IMR-90 (cell line): Measurements from ENCODE around the gene GMFB. TPM values are rescaled to one million over a fixed set of nuclear protein-coding genes. Genes with fewer than 3 reads are reported as not detected.

ENCODE experiments used
- ATAC-seq: fragments of 200-7000 bp; cut with Tn5 transposase; 2 replicates; pipeline ENCODE4 v1.9.1; 2020; ENCODE audit warnings: low read depth, mild to moderate bottlenecking, moderate library complexity
- BruUV-seq: library from RNA; stranded (reverse); fragments of 400-500 nt; replicated peaks from 2 replicates; lab custom pipeline; 2021; lab: Mats Ljungman, UMichigan
- CTCF ChIA-PET: fragments of 300-600 bp; formaldehyde crosslinking; extraction: SDS; loops from one replicate; lab custom pipeline; 2021; ENCODE audit warnings: antibody characterized with exemption; lab: Yijun Ruan, JAX
- POLR2A ChIA-PET: fragments of 300-600 bp; sonication (Branson Sonifier 250); formaldehyde crosslinking; loops from one replicate; lab custom pipeline; 2022; ENCODE audit warnings: antibody characterized with exemption; ENCODE audit not compliant: unreplicated experiment; lab: Charles Lee
- DNase-seq: peaks from one replicate; pipeline ENCODE4 v3.0.0; 2013
- H2AFZ ChIP-seq: replicated peaks from 2 replicates; pipeline ENCODE3; 2013; ENCODE audit warnings: low read length, mild to moderate bottlenecking; ENCODE audit not compliant: poor library complexity
- H2AK5ac ChIP-seq: 2 replicates; pipeline ENCODE4 v1.6.1; 2013; ENCODE audit warnings: low read depth, low read length, inconsistent platforms
- H2AK9ac ChIP-seq: replicated peaks from 2 replicates; pipeline ENCODE3; 2013; ENCODE audit warnings: mild to moderate bottlenecking, low read depth, low read length, moderate library complexity; ENCODE audit not compliant: poor library complexity
- H2BK120ac ChIP-seq: 2 replicates; pipeline ENCODE4 v1.6.1; 2013; ENCODE audit warnings: low read depth, low read length, inconsistent platforms
- H2BK15ac ChIP-seq: 3 replicates; pipeline ENCODE4 v1.6.1; 2013; ENCODE audit warnings: low read depth, low read length, inconsistent platforms
- H2BK20ac ChIP-seq: 2 replicates; pipeline ENCODE4 v1.6.1; 2013; ENCODE audit warnings: low read depth, mild to moderate bottlenecking, inconsistent platforms, low read length, moderate library complexity
- H2BK5ac ChIP-seq: 2 replicates; pipeline ENCODE4 v1.6.1; 2013; ENCODE audit warnings: mild to moderate bottlenecking, low read depth, low read length, inconsistent platforms; ENCODE audit not compliant: poor library complexity, severe bottlenecking
- H3K14ac ChIP-seq: replicated peaks from 2 replicates; pipeline ENCODE4 v1.6.1; 2013; ENCODE audit warnings: low read depth, low read length, inconsistent platforms
- H3K18ac ChIP-seq: 2 replicates; pipeline ENCODE4 v1.6.1; 2013; ENCODE audit warnings: low read depth, low read length, control low read depth
- H3K23ac ChIP-seq: 2 replicates; pipeline ENCODE4 v1.6.1; 2013; ENCODE audit warnings: low read depth, low read length, inconsistent platforms
- H3K27ac ChIP-seq: 2 replicates; pipeline ENCODE4 v1.5.1; 2013; ENCODE audit warnings: mild to moderate bottlenecking, control low read depth, low read length; ENCODE audit not compliant: insufficient read depth
- H3K27me3 ChIP-seq: 2 replicates; pipeline ENCODE4 v1.6.1; 2013; ENCODE audit warnings: low read length; ENCODE audit not compliant: control insufficient read depth, insufficient read depth
- H3K36me3 ChIP-seq: 2 replicates; pipeline ENCODE4 v1.6.1; 2013; ENCODE audit warnings: low read length, mixed read lengths; ENCODE audit not compliant: control insufficient read depth, insufficient read depth
- H3K4ac ChIP-seq: 2 replicates; pipeline ENCODE4 v1.6.1; 2013; ENCODE audit warnings: low read depth, low read length, inconsistent platforms
- H3K4me1 ChIP-seq: 2 replicates; pipeline ENCODE4 v1.6.1; 2013; ENCODE audit warnings: low read length, mixed read lengths; ENCODE audit not compliant: control insufficient read depth, insufficient read depth
- H3K4me2 ChIP-seq: 2 replicates; pipeline ENCODE4 v1.6.1; 2013; ENCODE audit warnings: low read depth, mild to moderate bottlenecking, control low read depth, low read length, moderate library complexity
- H3K4me3 ChIP-seq: 2 replicates; pipeline ENCODE4 v1.5.1; 2013; ENCODE audit warnings: low read depth, mild to moderate bottlenecking, control low read depth, low read length, moderate library complexity; ENCODE audit not compliant: insufficient read depth
- H3K56ac ChIP-seq: 2 replicates; pipeline ENCODE4 v1.6.1; 2013; ENCODE audit warnings: low read length, inconsistent platforms; ENCODE audit not compliant: insufficient read depth; ENCODE audit errors: extremely low read depth
- H3K79me1 ChIP-seq, 2 experiments: 2 replicates each; pipeline ENCODE4 v1.6.1; 2013; ENCODE audit warnings: low read length in 2 of 2, inconsistent platforms in 1 of 2, low read depth in 1 of 2
- H3K9ac ChIP-seq: 2 replicates; pipeline ENCODE4 v1.6.1; 2013; ENCODE audit warnings: low read depth, low read length, control low read depth
- H3K9me1 ChIP-seq: 2 replicates; pipeline ENCODE4 v1.6.1; 2013; ENCODE audit warnings: low read length, inconsistent platforms; ENCODE audit not compliant: insufficient read depth
- H3K9me3 ChIP-seq: 2 replicates; pipeline ENCODE4 v1.6.1; 2013; ENCODE audit warnings: low read length; ENCODE audit not compliant: control insufficient read depth, insufficient read depth
- H4K20me1 ChIP-seq: 2 replicates; pipeline ENCODE4 v1.6.1; 2013; ENCODE audit warnings: low read length, inconsistent platforms; ENCODE audit not compliant: insufficient read depth
- H4K5ac ChIP-seq: 2 replicates; pipeline ENCODE4 v1.6.1; 2013; ENCODE audit warnings: mild to moderate bottlenecking, low read depth, low read length, control low read depth
- H4K8ac ChIP-seq, 2 experiments: 2 replicates each; pipeline ENCODE4 v1.6.1; 2013; ENCODE audit warnings: low read depth in 2 of 2, low read length in 2 of 2, control low read depth in 1 of 2, inconsistent platforms in 1 of 2
- H4K91ac ChIP-seq: 2 replicates; pipeline ENCODE4 v1.6.1; 2013; ENCODE audit warnings: low read depth, low read length, inconsistent platforms; ENCODE audit not compliant: insufficient read depth
- BHLHE40 ChIP-seq: fragments of 150-350 bp; IDR thresholded peaks from 2 replicates; pipeline ENCODE4 v1.6.1; 2016; ENCODE audit warnings: mild to moderate bottlenecking, low read depth, low read length
- CEBPB ChIP-seq: IDR thresholded peaks from 2 replicates; pipeline ENCODE4 v1.6.1; 2012; ENCODE audit warnings: low read depth, low read length, improper control_type of control experiment
- CHD1 ChIP-seq: IDR thresholded peaks from 2 replicates; pipeline ENCODE4 v1.6.1; 2012; ENCODE audit warnings: low read depth, low read length, improper control_type of control experiment
- CTCF ChIP-seq: conservative IDR thresholded peaks from 2 replicates; pipeline ENCODE4 v1.5.1; 2012; ENCODE audit warnings: mild to moderate bottlenecking, low read depth, low read length, improper control_type of control experiment
- ELK1 ChIP-seq: fragments of 150-350 bp; IDR thresholded peaks from 2 replicates; pipeline ENCODE4 v1.6.1; 2016; ENCODE audit warnings: low read depth, mild to moderate bottlenecking, low read length, moderate library complexity, borderline replicate concordance
- FOS ChIP-seq: fragments of 150-350 bp; IDR thresholded peaks from 2 replicates; pipeline ENCODE4 v1.6.1; 2016; ENCODE audit warnings: low read depth, low read length
- MAFK ChIP-seq: IDR thresholded peaks from 2 replicates; pipeline ENCODE4 v1.6.1; 2012; ENCODE audit warnings: low read depth, low read length, improper control_type of control experiment
- MAZ ChIP-seq: IDR thresholded peaks from 2 replicates; pipeline ENCODE4 v1.6.1; 2012; ENCODE audit warnings: low read depth, mild to moderate bottlenecking, low read length, improper control_type of control experiment, moderate library complexity, borderline replicate concordance
- MXI1 ChIP-seq: IDR thresholded peaks from 2 replicates; pipeline ENCODE4 v1.6.1; 2012; ENCODE audit warnings: low read depth, mild to moderate bottlenecking, low read length, moderate library complexity, borderline replicate concordance
- NFE2L2 ChIP-seq: fragments of 150-350 bp; IDR thresholded peaks from 2 replicates; pipeline ENCODE4 v1.6.1; 2016; ENCODE audit warnings: low read depth, mild to moderate bottlenecking, low read length
- POLR2A ChIP-seq: IDR thresholded peaks from 2 replicates; pipeline ENCODE4 v1.6.1; 2012; ENCODE audit warnings: mild to moderate bottlenecking, low read depth, low read length
- RAD21 ChIP-seq: IDR thresholded peaks from 2 replicates; pipeline ENCODE4 v1.6.1; 2012; ENCODE audit warnings: low read length, improper control_type of control experiment
- RCOR1 ChIP-seq: IDR thresholded peaks from 2 replicates; pipeline ENCODE4 v1.6.1; 2012; ENCODE audit warnings: mild to moderate bottlenecking, low read length, improper control_type of control experiment; ENCODE audit not compliant: insufficient replicate concordance
- RFX5 ChIP-seq: IDR thresholded peaks from 2 replicates; pipeline ENCODE4 v1.8.0; 2012; ENCODE audit warnings: low read depth, mild to moderate bottlenecking, low read length, moderate library complexity
- SMC3 ChIP-seq: fragments of 150-350 bp; IDR thresholded peaks from 2 replicates; pipeline ENCODE4 v1.6.1; 2016; ENCODE audit warnings: low read depth, mild to moderate bottlenecking, antibody characterized with exemption, low read length, moderate library complexity
- WGBS, 2 experiments: methylation state at CpG; one replicate each; pipeline versions ENCODE4 v1.1.5 to v1.1.7; 2013; ENCODE audit warnings: missing lambda C conversion rate in 2 of 2; ENCODE audit not compliant: insufficient read length in 1 of 2; ENCODE audit errors: extremely low coverage in 2 of 2; 5-methylcytosine and 5-hydroxymethylcytosine counted together
- dilution Hi-C: fragments of 300-500 bp; cut with HindIII; formaldehyde crosslinking; loops from one replicate; pipeline ENCODE4 v1.14.3; 2018; ENCODE audit warnings: low sequenced_read_pairs; ENCODE audit not compliant: unreplicated experiment
- in situ Hi-C: fragments of 300-500 bp; cut with MboI; formaldehyde crosslinking; loops from 3 replicates; pipeline ENCODE4 v1.14.3; 2019; ENCODE audit warnings: low sequenced_read_pairs, inconsistent platforms, mixed read lengths
- intact Hi-C: fragments of 100-400 bp; cut with micrococcal nuclease; formaldehyde crosslinking; loops from 2 replicates; pipeline ENCODE4 v1.10.0; 2022
- polyA plus RNA-seq, 3 experiments: library from polyadenylated mRNA; depleted of rRNA; stranded (reverse); fragments of >200 nt; gene quantifications; 2 replicates each; pipeline ENCODE4 v1.2.3, GENCODE V29; 2012; ENCODE audit warnings: low replicate concordance in 1 of 3
- total RNA-seq: library from RNA; depleted of rRNA; stranded (reverse); fragments of >200 nt; gene quantifications from 2 replicates; pipeline ENCODE4 v1.2.3, GENCODE V29; 2012
- TF ChIP-seq, protein P1 (sequence below): fragments of 150-350 bp; IDR thresholded peaks from 2 replicates; pipeline ENCODE4 v1.6.1; 2017; ENCODE audit warnings: mild to moderate bottlenecking, antibody characterized with exemption, low read length, low read depth

Gene GMFB
- total and polyA plus RNA-seq, 2 of the 4 experiments (the other 2 are of a cell fraction), result 22.4 to 59.1 TPM

GRCh38 chr14:54455363-54455762, 33.4 kb downstream of the GMFB start:
- CTCF ChIA-PET, result no interaction called here
- POLR2A ChIA-PET, result no interaction called here
- no peak for ATAC-seq

More at GRCh38 chr14:54455363-54455762, 33.4 kb downstream of the GMFB start:
- Histone ChIP-seq H3K4me1 (no peaks in the 10 kb centered on the region), H3K27me3 (no peaks in the 10 kb centered on the region), H3K79me1 (no peaks in the 10 kb centered on the region), H4K8ac (no peak overlapping the region), H4K91ac (no peak overlapping the region), H3K36me3 (no peaks in the 10 kb centered on the region), H3K14ac (no peak overlapping the region), H4K5ac (no peak overlapping the region), H2AK9ac (no peak overlapping the region), H3K4me3 (no peak overlapping the region), H3K9ac (no peak overlapping the region), H2BK120ac (no peak overlapping the region), H3K4ac (no peak overlapping the region), H3K4me2 (no peak overlapping the region), H2BK20ac (no peak overlapping the region), H2AFZ (no peak overlapping the region), H3K9me3 (peaks cover 8% of the 10 kb centered on the region; the same call in 1 of the 2 replicates), H4K20me1 (no peaks in the 10 kb centered on the region), H2BK5ac (no peak overlapping the region), H3K23ac (no peak overlapping the region), H2BK15ac (no peak overlapping the region), H3K27ac (no peak overlapping the region), H3K18ac (no peak overlapping the region), H3K56ac (no peak overlapping the region), H2AK5ac (no peak overlapping the region), H3K9me1 (no peaks in the 10 kb centered on the region)
- in situ Hi-C loops (no loop called here), dilution Hi-C loops (no loop called here), intact Hi-C loops (no loop called here)
- TF ChIP-seq, protein P1, sequence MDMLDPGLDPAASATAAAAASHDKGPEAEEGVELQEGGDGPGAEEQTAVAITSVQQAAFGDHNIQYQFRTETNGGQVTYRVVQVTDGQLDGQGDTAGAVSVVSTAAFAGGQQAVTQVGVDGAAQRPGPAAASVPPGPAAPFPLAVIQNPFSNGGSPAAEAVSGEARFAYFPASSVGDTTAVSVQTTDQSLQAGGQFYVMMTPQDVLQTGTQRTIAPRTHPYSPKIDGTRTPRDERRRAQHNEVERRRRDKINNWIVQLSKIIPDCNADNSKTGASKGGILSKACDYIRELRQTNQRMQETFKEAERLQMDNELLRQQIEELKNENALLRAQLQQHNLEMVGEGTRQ, result no peak
- no peak for TF ChIP-seq RFX5
- no peak for TF ChIP-seq FOS
- no peak for TF ChIP-seq MAZ
- no peak for TF ChIP-seq CTCF
- TF ChIP-seq RAD21, result no peak
- TF ChIP-seq MAFK, result no peak
- no peak for TF ChIP-seq SMC3
- TF ChIP-seq NFE2L2, result no peak
- TF ChIP-seq ELK1, result no peak
- TF ChIP-seq CEBPB, result no peak
- TF ChIP-seq MXI1, result no peak
- TF ChIP-seq RCOR1, result no peak
- TF ChIP-seq POLR2A, result no peak
- TF ChIP-seq CHD1, result no peak
- no peak for TF ChIP-seq BHLHE40
- no peak for DNase-seq
- no TSS peak for BruUV-seq
- no CpG with 5 or more reads among the region's 1 CpG for WGBS, 2 experiments
